Fibroblast of mammary gland (primary cell): ENCODE results near the gene LMO1.
A peak's percentile ranks its signal among the peaks of the same experiment; 100 is the strongest.

ENCODE experiments used
- DNase-seq: peaks from one replicate; pipeline ENCODE4 v3.0.0-alpha.2; 2010; ENCODE audit warnings: low read depth
- H3K4me3 ChIP-seq: 2 replicates; pipeline ENCODE4 v1.5.1; 2011; ENCODE audit warnings: low read depth, mild to moderate bottlenecking, low read length, moderate library complexity; ENCODE audit not compliant: control insufficient read depth
- TF ChIP-seq, protein P1 (sequence below): conservative IDR thresholded peaks from 2 replicates; pipeline ENCODE4 v1.5.1; 2011; ENCODE audit warnings: low read depth, low read length, inconsistent platforms; ENCODE audit not compliant: control insufficient read depth, insufficient read depth

LMO1 gene

DNA sequence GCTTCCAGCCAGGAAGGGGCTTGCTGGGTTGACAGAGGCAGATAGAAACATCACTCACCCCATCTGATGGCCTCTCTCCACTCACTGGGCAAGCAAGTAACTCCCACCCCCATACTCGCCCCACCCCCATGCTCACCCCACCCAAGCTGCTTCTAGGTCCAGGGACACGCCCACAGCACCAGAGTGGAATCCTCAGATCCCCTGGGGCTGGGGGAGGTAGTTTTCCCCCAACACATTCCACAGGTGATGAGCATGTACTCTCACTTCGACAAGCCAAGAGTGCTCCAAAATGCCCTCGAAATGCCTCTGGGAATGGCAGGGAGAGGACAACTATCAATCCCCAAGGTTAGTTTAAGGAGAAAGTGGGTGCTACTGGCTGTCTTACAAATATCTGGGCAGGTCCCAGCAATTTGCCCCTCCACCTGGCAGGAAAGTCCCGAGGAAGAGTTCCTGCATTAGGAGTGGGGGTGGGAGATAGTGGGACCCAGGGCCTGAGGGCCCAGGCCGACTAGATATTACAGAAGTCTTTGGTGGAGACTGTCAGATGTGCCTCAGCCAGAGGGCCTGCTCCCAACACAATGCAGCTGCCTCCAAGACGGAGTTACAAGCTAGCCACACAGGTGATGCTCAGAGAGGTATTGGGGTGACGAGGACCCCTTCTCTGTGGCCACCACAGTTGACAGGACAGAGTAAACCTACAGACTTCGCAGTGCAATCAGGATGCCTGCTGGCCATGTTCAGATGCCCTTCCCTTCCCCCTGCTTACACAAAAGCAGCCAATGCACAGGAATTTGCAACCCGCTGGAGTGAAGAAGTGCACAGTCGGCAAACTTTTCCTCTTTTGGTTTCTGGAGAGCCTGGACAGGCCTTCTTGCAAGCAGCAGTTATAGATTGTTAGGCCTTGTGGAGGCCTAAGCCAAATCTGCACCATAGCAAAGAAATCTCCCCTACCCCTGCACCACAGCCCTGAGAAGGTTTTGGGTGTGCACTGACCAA, 2.9 kb upstream of the LMO1 start:
- TF ChIP-seq, protein P1, sequence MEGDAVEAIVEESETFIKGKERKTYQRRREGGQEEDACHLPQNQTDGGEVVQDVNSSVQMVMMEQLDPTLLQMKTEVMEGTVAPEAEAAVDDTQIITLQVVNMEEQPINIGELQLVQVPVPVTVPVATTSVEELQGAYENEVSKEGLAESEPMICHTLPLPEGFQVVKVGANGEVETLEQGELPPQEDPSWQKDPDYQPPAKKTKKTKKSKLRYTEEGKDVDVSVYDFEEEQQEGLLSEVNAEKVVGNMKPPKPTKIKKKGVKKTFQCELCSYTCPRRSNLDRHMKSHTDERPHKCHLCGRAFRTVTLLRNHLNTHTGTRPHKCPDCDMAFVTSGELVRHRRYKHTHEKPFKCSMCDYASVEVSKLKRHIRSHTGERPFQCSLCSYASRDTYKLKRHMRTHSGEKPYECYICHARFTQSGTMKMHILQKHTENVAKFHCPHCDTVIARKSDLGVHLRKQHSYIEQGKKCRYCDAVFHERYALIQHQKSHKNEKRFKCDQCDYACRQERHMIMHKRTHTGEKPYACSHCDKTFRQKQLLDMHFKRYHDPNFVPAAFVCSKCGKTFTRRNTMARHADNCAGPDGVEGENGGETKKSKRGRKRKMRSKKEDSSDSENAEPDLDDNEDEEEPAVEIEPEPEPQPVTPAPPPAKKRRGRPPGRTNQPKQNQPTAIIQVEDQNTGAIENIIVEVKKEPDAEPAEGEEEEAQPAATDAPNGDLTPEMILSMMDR: no peak
- no peak for DNase-seq
- no peak overlapping the region for H3K4me3 ChIP-seq

DNA sequence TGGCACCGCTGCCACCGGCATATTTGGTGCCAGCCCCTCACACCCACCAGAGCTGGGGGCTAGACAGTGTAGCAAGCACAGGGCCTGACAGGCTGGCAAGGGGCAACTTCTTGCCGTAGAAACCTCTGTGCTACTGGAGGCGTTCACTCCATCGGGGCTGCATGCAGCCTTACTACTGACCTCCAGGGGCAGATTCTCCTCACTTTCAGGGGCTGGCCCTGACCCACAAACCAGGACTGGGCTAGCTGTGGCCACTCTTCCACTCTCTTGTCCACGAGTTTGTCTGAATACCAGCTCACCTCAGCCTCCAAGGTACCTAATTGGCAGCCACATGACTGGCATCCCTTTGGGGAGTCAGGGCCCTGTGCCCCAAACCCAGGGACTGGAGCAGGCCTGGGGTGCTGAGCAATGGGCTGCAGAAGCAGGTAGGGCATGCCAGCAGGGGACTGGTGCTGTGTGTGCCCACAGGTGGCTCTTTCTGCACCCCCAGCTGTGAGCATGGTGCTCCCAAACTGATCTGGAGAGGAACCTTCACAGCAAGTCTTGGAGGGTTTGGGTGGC, 2.1 kb upstream of the LMO1 start:
- no peak overlapping the region for H3K4me3 ChIP-seq
- DNase-seq: no peak
- TF ChIP-seq, protein P1: peak; percentile 14

DNA sequence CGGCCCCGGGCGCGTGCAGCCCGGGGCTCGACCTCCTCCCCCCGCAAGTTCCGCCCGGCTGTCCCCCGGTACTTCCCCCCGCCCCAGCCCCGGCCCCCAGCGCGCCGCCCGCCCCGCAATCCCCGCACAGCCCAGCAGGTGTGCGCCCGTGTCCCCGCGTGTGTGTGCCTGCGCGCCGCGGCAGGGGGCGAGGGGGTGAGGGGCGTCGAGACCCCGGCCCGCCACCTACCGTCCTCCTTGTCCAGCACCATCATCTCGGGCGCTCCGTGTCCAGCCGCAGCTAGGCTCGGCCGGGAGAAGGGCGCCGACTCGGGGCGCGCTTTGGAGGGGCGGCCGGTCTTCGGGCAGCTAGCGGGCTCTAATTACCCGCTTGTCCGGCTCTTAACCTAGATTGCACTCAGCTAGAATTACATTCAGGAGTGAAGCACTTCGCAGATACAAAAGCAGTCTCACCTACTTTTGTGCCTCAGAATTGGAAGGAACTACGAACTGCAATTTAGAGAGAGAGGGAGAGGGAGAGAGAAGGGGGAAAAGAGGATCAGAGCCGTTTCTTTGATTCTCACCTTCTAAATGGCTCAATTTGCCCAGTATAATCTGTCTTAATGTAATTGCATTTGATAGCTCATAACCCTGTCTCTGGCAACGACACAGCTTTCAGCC, 439 bp downstream of the LMO1 start:
- TF ChIP-seq, protein P1: no peak
- DNase-seq: no peak
- H3K4me3 ChIP-seq: no peak overlapping the region

DNA sequence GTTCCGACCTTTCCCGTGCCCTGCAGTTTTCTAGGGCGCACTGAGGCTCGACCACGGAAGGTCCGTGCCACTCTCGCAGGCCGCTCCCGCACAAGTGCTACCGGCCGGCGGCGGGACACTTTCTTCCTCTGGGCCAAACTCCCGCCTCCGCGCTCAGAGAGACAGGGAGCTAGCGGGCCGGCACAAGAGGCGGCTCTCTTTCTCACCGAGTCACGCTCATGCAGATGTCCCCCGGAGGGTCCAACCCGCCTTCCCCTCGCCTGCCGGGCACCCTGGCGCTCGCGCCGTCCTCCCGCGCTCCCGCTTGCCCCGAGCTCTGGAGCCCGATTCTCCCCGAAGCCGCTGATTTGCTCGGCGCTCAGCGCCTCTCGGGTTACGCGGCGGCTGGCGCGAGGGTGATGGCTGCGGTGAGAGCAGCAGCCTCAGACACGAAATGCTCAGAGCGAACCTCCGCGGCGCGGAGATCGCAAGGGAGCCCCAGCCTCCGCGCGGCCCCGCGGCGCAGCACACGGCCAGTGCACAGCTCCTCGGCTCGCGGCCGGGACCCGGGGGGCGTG, 1.0 kb downstream of the LMO1 start:
- H3K4me3 ChIP-seq: no peak overlapping the region
- DNase-seq: peak; percentile 31
- TF ChIP-seq, protein P1: no peak

DNA sequence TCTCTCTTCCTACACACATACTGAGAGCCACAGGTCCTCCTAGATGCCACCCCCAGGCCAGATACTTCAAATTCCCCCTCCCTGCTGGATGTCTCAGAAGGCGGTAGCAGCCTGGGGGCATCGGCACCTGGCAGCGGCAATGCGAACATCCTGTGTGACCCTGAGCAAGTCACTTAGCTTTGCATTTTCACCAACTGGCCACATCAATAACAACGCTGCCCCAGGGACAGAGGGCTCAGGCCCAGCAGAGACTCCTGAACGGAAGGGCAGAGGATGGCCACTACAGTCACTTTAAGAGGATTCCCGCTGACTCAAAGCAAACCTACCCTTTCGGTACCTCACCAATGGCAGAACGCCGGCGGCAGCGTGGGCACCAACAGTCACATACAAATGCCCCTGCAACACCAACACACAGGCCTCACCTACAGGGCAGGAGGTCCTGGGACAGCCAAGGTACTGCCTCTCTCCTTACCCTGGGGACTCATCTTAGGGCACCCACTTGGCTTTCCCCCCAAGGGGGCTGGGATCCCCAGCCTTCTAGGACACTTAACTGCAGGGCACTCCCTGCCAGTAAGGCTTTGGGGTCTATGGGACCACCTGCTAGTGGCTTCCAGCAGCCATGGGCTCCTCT, 1.6 kb downstream of the LMO1 start:
- DNase-seq: no peak
- TF ChIP-seq, protein P1: no peak
- no peak overlapping the region for H3K4me3 ChIP-seq

DNA sequence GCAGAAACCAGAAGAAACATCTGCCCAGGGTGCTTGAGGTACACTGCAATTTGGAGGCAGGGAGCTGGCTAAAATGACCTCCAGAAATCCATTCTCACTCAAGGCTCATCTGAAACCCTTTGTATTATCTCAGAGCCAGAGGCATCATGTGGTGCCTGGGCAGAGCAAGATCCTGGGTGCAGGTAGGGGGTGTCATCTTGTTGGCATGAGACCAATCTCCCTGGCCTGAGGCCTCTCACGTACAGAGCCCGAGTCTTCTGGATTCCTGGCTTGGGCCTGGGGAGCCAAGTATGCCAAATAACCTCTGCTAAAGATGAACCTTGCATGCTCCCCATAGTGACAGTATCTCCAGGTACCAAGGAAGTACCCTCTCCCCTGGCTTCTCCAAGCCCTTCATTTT, 2.4 kb downstream of the LMO1 start:
- no peak overlapping the region for H3K4me3 ChIP-seq
- no peak for DNase-seq
- TF ChIP-seq, protein P1: no peak
